SK-N-SH treated with all-trans-retinoic acid at 6 μM for 48 hours (cell line): Measurements from ENCODE around the gene TLCD1.
"Not testable (repeated sequence)": the region's sequence is repeated elsewhere in the genome, so short reads cannot be mapped to it uniquely, and the experiment has no call there.

ENCODE experiments used
- ESRRG ChIP-seq: fragments of 250-450 bp; sonication (Bioruptor Pico); IDR thresholded peaks from 2 replicates; pipeline ENCODE4 v1.6.1; 2021; ENCODE audit warnings: mild to moderate bottlenecking
- OSR1 ChIP-seq: fragments of 250-450 bp; sonication (Bioruptor Pico); IDR thresholded peaks from 2 replicates; pipeline ENCODE4 v1.8.0; 2022; ENCODE audit warnings: moderate library complexity, mild to moderate bottlenecking, inconsistent platforms
- PPARA ChIP-seq: fragments of 250-450 bp; sonication (Bioruptor Pico); IDR thresholded peaks from 2 replicates; pipeline ENCODE4 v1.5.0; 2020; ENCODE audit warnings: mild to moderate bottlenecking, borderline replicate concordance
- ZC3H10 ChIP-seq: fragments of 250-450 bp; sonication (Bioruptor Pico); IDR thresholded peaks from 2 replicates; pipeline ENCODE4 v1.5.1; 2021; ENCODE audit warnings: mild to moderate bottlenecking, moderate library complexity
- ZFP30 ChIP-seq: fragments of 450-650 bp; formaldehyde crosslinking; IDR thresholded peaks from 2 replicates; pipeline ENCODE4 v1.5.0; 2022; ENCODE audit warnings: mild to moderate bottlenecking, moderate library complexity
- TF ChIP-seq, protein P1 (sequence below): fragments of 250-450 bp; sonication (Bioruptor Pico); IDR thresholded peaks from 2 replicates; pipeline ENCODE4 v1.5.0; 2020; ENCODE audit warnings: mild to moderate bottlenecking, moderate library complexity
- TF ChIP-seq, protein P2 (sequence below): fragments of 250-450 bp; sonication (Bioruptor Pico); IDR thresholded peaks from 2 replicates; pipeline ENCODE4 v1.5.1; 2021; ENCODE audit warnings: mild to moderate bottlenecking, moderate library complexity
- TF ChIP-seq, protein P3 (sequence below): fragments of 250-450 bp; sonication (Bioruptor Pico); IDR thresholded peaks from 2 replicates; pipeline ENCODE4 v1.8.0; 2020; ENCODE audit warnings: mild to moderate bottlenecking, moderate library complexity, borderline replicate concordance

DNA sequence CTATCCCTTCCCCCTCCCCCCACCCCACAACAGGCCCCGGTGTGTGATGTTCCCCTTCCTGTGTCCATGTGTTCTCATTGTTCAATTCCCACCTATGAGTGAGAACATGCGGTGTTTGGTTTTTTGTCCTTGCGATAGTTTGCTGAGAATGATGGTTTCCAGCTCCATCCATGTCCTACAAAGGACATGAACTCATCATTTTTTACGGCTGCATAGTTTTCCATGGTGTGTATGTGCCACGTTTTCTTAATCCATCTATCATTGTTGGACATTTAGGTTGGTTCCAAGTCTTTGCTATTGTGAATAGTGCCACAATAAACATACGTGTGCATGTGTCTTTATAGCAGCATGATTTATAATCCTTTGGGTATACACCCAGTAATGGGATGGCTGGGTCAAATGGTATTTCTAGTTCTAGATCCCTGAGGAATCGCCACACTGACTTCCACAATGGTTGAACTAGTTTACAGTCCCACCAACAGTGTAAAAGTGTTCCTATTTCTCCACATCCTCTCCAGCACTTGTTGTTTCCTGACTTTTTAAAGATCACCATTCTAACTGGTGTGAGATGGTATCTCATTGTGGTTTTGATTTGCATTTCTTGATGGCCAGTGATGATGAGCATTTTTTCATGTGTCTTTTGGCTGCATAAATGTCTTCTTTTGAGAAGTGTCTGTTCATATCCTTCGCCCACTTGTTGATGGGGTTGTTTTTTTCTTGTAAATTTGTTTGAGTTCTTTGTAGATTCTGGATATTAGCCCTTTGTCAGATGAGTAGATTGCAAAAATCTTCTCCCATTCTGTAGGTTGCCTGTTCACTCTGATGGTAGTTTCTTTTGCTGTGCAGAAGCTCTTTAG is 10.1 kb upstream of the TLCD1 start:
- not testable (repeated sequence) for TF ChIP-seq ZFP30 (CRISPR knock-in tag); OSR1 (CRISPR knock-in tag); ZC3H10; PPARA (CRISPR knock-in tag); ESRRG (CRISPR knock-in tag)
- TF ChIP-seq, protein P1, sequence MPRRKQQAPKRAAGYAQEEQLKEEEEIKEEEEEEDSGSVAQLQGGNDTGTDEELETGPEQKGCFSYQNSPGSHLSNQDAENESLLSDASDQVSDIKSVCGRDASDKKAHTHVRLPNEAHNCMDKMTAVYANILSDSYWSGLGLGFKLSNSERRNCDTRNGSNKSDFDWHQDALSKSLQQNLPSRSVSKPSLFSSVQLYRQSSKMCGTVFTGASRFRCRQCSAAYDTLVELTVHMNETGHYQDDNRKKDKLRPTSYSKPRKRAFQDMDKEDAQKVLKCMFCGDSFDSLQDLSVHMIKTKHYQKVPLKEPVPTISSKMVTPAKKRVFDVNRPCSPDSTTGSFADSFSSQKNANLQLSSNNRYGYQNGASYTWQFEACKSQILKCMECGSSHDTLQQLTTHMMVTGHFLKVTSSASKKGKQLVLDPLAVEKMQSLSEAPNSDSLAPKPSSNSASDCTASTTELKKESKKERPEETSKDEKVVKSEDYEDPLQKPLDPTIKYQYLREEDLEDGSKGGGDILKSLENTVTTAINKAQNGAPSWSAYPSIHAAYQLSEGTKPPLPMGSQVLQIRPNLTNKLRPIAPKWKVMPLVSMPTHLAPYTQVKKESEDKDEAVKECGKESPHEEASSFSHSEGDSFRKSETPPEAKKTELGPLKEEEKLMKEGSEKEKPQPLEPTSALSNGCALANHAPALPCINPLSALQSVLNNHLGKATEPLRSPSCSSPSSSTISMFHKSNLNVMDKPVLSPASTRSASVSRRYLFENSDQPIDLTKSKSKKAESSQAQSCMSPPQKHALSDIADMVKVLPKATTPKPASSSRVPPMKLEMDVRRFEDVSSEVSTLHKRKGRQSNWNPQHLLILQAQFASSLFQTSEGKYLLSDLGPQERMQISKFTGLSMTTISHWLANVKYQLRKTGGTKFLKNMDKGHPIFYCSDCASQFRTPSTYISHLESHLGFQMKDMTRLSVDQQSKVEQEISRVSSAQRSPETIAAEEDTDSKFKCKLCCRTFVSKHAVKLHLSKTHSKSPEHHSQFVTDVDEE (CRISPR knock-in tag) = not testable (repeated sequence)
- TF ChIP-seq, protein P2, sequence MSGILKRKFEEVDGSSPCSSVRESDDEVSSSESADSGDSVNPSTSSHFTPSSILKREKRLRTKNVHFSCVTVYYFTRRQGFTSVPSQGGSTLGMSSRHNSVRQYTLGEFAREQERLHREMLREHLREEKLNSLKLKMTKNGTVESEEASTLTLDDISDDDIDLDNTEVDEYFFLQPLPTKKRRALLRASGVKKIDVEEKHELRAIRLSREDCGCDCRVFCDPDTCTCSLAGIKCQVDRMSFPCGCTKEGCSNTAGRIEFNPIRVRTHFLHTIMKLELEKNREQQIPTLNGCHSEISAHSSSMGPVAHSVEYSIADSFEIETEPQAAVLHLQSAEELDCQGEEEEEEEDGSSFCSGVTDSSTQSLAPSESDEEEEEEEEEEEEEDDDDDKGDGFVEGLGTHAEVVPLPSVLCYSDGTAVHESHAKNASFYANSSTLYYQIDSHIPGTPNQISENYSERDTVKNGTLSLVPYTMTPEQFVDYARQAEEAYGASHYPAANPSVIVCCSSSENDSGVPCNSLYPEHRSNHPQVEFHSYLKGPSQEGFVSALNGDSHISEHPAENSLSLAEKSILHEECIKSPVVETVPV (CRISPR knock-in tag) = not testable (repeated sequence)
- TF ChIP-seq, protein P3, sequence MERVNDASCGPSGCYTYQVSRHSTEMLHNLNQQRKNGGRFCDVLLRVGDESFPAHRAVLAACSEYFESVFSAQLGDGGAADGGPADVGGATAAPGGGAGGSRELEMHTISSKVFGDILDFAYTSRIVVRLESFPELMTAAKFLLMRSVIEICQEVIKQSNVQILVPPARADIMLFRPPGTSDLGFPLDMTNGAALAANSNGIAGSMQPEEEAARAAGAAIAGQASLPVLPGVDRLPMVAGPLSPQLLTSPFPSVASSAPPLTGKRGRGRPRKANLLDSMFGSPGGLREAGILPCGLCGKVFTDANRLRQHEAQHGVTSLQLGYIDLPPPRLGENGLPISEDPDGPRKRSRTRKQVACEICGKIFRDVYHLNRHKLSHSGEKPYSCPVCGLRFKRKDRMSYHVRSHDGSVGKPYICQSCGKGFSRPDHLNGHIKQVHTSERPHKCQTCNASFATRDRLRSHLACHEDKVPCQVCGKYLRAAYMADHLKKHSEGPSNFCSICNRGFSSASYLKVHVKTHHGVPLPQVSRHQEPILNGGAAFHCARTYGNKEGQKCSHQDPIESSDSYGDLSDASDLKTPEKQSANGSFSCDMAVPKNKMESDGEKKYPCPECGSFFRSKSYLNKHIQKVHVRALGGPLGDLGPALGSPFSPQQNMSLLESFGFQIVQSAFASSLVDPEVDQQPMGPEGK = not testable (repeated sequence)
